GM19468 (cell line): ENCODE measurements around the gene CUX1.
"Not testable (repeated sequence)": the region's sequence is repeated elsewhere in the genome, so short reads cannot be mapped to it uniquely, and the experiment has no call there.

Experiments used
- ATAC-seq: cut with Tn5 transposase; IDR thresholded peaks from one replicate; pipeline ENCODE4 v1.9.1; 2021; ENCODE audit warnings: mild to moderate bottlenecking, moderate library complexity, moderate number of reproducible peaks; ENCODE audit not compliant: unreplicated experiment; ENCODE audit errors: extremely low read depth

The CUX1 gene

GRCh38 chr7:101867681-101868080 is 50.3 kb downstream of the CUX1 start:
- not testable (repeated sequence) for ATAC-seq

- no peak for ATAC-seq
These were observed 50.9 kb downstream of the CUX1 start for GRCh38 chr7:101868191-101868950.

- no peak for ATAC-seq
These were observed 51.8 kb downstream of the CUX1 start for GRCh38 chr7:101869026-101869900.

GRCh38 chr7:101869901-101870290 is 52.5 kb downstream of the CUX1 start:
- no peak for ATAC-seq

GRCh38 chr7:101870361-101871062 is 53.1 kb downstream of the CUX1 start:
- no peak for ATAC-seq

- ATAC-seq = no peak
These were observed 53.9 kb downstream of the CUX1 start for GRCh38 chr7:101871351-101871750.

- ATAC-seq = no peak
These were observed 56.6 kb downstream of the CUX1 start for GRCh38 chr7:101874028-101874427.

GRCh38 chr7:101875283-101875846 is 57.9 kb downstream of the CUX1 start:
- no peak for ATAC-seq

GRCh38 chr7:101877882-101878591 is 60.6 kb downstream of the CUX1 start:
- no peak for ATAC-seq

- no peak for ATAC-seq
These were observed 61.5 kb downstream of the CUX1 start for GRCh38 chr7:101878938-101879337.

GRCh38 chr7:101879565-101879964 is 62.1 kb downstream of the CUX1 start:
- no peak for ATAC-seq

GRCh38 chr7:101880282-101881054 is 63.0 kb downstream of the CUX1 start:
- ATAC-seq = no peak

- no peak for ATAC-seq
These were observed 64.6 kb downstream of the CUX1 start for GRCh38 chr7:101882005-101882421.

GRCh38 chr7:101882595-101883564 is 65.5 kb downstream of the CUX1 start:
- no peak for ATAC-seq

- ATAC-seq = no peak
These were observed 67.5 kb downstream of the CUX1 start for GRCh38 chr7:101884671-101885596.

- no peak for ATAC-seq
These were observed 68.2 kb downstream of the CUX1 start for GRCh38 chr7:101885597-101885955.

- ATAC-seq = not testable (repeated sequence)
These were observed 69.9 kb downstream of the CUX1 start for GRCh38 chr7:101887352-101887751.
